Measurements from ENCODE around the gene MRTFB.

- no peak for TF ChIP-seq POLR2A (IDR thresholded peaks at IDR 0.05)
- no peak for TF ChIP-seq CTCF (IDR thresholded peaks at IDR 0.05)
Measured at GRCh38 chr16:14128097-14128496, 57.0 kb downstream of the MRTFB start.
